HG03378 (cell line): ENCODE measurements around the gene DDB1.
"Not testable (repeated sequence)": the region's sequence is repeated elsewhere in the genome, so short reads cannot be mapped to it uniquely, and the experiment has no call there.

ENCODE experiments used
- ATAC-seq: cut with Tn5 transposase; IDR thresholded peaks from one replicate; pipeline ENCODE4 v1.9.1; 2021; ENCODE audit warnings: mild to moderate bottlenecking, moderate library complexity; ENCODE audit not compliant: unreplicated experiment

The DDB1 gene

GRCh38 chr11:61273178-61274078 lies 59.5 kb downstream of the DDB1 start:
- ATAC-seq = no peak

- no peak for ATAC-seq
These were observed 60.2 kb downstream of the DDB1 start for GRCh38 chr11:61272731-61273130.

- ATAC-seq = no peak
These were observed 62.4 kb downstream of the DDB1 start for GRCh38 chr11:61270354-61271076.

- ATAC-seq = no peak
These were observed 64.2 kb downstream of the DDB1 start for GRCh38 chr11:61268588-61269250.

GRCh38 chr11:61267437-61267841 lies 65.5 kb downstream of the DDB1 start:
- ATAC-seq = no peak

- no peak for ATAC-seq
These were observed 66.3 kb downstream of the DDB1 start for GRCh38 chr11:61266602-61267001.

GRCh38 chr11:61265357-61265756 lies 67.5 kb downstream of the DDB1 start:
- no peak for ATAC-seq

- ATAC-seq = no peak
These were observed 68.1 kb downstream of the DDB1 start for GRCh38 chr11:61264795-61265194.

- no peak for ATAC-seq
These were observed 68.5 kb downstream of the DDB1 start for GRCh38 chr11:61264371-61264770.

GRCh38 chr11:61259363-61259762 lies 73.5 kb downstream of the DDB1 start:
- ATAC-seq = no peak

- ATAC-seq = no peak
These were observed 74.4 kb downstream of the DDB1 start for GRCh38 chr11:61258546-61258945.

- ATAC-seq = no peak
These were observed 76.0 kb downstream of the DDB1 start for GRCh38 chr11:61256710-61257482.

- ATAC-seq = peak; percentile 50
These were observed 78.4 kb downstream of the DDB1 start for GRCh38 chr11:61254403-61255025.

GRCh38 chr11:61252332-61252731 lies 80.6 kb downstream of the DDB1 start:
- not testable (repeated sequence) for ATAC-seq

- not testable (repeated sequence) for ATAC-seq
These were observed 81.8 kb downstream of the DDB1 start for GRCh38 chr11:61250796-61251765.
